Neural progenitor cell (in vitro differentiated cells): Measurements from ENCODE around the gene FASTKD3.

Source experiments
- EZH2 ChIP-seq: fragments of 200-600 bp; sonication (generic); IDR thresholded peaks from 2 replicates; pipeline ENCODE4 v1.6.1; 2017; ENCODE audit warnings: antibody characterized with exemption, mild to moderate bottlenecking, moderate library complexity
- TF ChIP-seq, protein P1 (sequence below): fragments of 200-600 bp; sonication (generic); IDR thresholded peaks from 2 replicates; pipeline ENCODE4 v1.5.1; 2017; ENCODE audit warnings: antibody characterized with exemption, mild to moderate bottlenecking

GRCh38 chr5:7917130-7918123 lies 48.6 kb upstream of the FASTKD3 start:
- TF ChIP-seq EZH2, result no peak
- TF ChIP-seq, protein P1, sequence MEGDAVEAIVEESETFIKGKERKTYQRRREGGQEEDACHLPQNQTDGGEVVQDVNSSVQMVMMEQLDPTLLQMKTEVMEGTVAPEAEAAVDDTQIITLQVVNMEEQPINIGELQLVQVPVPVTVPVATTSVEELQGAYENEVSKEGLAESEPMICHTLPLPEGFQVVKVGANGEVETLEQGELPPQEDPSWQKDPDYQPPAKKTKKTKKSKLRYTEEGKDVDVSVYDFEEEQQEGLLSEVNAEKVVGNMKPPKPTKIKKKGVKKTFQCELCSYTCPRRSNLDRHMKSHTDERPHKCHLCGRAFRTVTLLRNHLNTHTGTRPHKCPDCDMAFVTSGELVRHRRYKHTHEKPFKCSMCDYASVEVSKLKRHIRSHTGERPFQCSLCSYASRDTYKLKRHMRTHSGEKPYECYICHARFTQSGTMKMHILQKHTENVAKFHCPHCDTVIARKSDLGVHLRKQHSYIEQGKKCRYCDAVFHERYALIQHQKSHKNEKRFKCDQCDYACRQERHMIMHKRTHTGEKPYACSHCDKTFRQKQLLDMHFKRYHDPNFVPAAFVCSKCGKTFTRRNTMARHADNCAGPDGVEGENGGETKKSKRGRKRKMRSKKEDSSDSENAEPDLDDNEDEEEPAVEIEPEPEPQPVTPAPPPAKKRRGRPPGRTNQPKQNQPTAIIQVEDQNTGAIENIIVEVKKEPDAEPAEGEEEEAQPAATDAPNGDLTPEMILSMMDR, result no peak
